H54 (cell line): Measurements from ENCODE around the gene TTYH2.
"Not testable (repeated sequence)": the region's sequence is repeated elsewhere in the genome, so short reads cannot be mapped to it uniquely, and the experiment has no call there.

ENCODE experiments used
- DNase-seq: peaks from one replicate; pipeline ENCODE4 v3.0.0; 2011; ENCODE audit warnings: low spot score, mixed read lengths; ENCODE audit not compliant: insufficient read length
- FAIRE-seq: peaks from 3 replicates; lab custom pipeline; 2011; peaks lifted over from hg19 to GRCh38; lab: Jason Lieb, UNC
- POLR2A ChIP-seq: IDR thresholded peaks from 2 replicates; pipeline ENCODE4 v1.6.1; 2011; ENCODE audit warnings: low read depth, mild to moderate bottlenecking, low read length

The TTYH2 gene

GRCh38 chr17:74260525-74260850, 47.1 kb downstream of the TTYH2 start:
- DNase-seq = no peak
- no peak for FAIRE-seq
- no peak for TF ChIP-seq POLR2A

DNA sequence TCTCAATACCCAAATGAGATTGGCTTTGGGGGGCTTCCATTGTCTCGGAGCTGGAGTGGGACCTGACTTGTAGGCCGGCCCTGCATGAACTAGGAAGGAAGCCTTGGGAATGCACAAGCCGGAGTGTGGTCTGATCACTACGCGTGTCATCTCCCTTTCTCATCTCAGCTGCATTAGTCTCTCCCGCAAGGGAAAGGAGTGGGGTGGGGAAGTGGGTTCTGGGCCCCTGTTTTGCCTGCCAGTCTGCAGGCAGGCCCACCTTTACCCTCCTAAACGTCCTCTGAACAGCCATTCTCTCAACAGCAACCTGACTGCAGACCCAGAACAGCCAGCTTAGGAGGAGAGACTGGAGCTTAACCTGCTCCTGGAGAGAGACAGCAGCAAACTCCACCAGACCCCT, 49.2 kb downstream of the TTYH2 start:
- FAIRE-seq (no peak), DNase-seq (no peak)
- no peak for TF ChIP-seq POLR2A

DNA sequence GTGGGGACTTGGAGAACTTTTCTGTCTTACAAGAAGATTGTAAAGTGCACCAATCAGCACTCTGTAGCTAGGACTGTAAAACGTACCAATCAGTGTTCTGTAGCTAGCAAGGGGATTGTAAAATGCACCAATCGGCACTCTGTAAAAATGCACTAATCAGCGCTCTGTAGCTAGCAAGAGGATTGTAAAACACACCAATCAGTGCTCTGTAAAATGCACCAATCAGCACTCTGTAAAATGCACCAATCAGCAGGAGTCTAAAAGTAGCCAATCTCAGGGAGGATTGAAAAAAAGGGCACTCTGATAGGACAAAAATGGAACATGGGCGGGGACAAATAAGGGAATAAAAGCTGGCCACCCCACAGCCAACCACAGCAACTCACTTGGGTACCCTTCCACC, 53.7 kb downstream of the TTYH2 start:
- FAIRE-seq, DNase-seq: not testable (repeated sequence)

DNA sequence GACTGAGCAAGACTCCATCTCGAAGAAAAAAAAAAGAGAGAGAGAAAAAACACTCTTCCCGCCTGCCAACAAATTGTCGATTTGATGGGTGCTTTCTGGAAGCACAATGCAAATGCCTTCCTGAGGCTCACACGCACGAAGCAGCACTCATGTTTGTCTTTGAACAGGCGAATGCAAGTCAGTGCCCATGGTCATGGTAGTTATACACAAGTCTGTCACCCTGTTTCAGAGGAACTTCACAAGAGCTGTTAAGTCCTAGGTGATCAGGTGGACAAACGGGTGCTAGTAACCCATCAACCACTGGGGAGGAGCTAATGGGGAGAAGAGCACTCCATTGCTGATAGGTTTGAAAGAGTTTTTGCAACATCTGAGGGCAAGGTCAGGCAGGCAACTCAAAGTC, 54.2 kb downstream of the TTYH2 start:
- TF ChIP-seq POLR2A = no peak
- FAIRE-seq (no peak), DNase-seq (no peak)

- no peak for FAIRE-seq
- DNase-seq = no peak
- TF ChIP-seq POLR2A = no peak
Observed at GRCh38 chr17:74267987-74268499, 54.7 kb downstream of the TTYH2 start.

DNA sequence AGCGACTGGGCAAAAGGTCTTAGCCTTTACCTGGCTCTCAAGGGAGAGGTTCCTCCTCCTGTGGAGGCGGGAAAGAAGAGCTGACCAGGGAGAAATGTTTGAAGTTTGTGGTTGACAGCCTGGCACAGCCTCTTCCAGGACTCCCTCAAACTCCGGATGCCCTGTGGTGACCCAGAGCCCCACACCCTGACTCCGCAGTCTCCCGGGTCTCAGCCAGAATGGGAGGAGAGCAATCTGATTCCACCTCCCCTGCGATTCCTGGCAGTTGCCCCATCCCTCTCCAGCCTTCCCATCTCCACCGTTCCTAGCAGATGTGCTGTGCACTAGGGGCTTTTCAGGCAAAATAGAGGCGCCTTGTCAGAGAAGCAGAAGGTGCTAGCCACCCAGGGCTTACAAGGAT, 55.2 kb downstream of the TTYH2 start:
- no peak for FAIRE-seq
- no peak for DNase-seq
- no peak for TF ChIP-seq POLR2A

GRCh38 chr17:74270333-74270732, 57.0 kb downstream of the TTYH2 start:
- DNase-seq (no peak), FAIRE-seq (no peak)
- no peak for TF ChIP-seq POLR2A

GRCh38 chr17:74271281-74271680, 57.9 kb downstream of the TTYH2 start:
- FAIRE-seq (no peak), DNase-seq (no peak)
- no peak for TF ChIP-seq POLR2A

DNA sequence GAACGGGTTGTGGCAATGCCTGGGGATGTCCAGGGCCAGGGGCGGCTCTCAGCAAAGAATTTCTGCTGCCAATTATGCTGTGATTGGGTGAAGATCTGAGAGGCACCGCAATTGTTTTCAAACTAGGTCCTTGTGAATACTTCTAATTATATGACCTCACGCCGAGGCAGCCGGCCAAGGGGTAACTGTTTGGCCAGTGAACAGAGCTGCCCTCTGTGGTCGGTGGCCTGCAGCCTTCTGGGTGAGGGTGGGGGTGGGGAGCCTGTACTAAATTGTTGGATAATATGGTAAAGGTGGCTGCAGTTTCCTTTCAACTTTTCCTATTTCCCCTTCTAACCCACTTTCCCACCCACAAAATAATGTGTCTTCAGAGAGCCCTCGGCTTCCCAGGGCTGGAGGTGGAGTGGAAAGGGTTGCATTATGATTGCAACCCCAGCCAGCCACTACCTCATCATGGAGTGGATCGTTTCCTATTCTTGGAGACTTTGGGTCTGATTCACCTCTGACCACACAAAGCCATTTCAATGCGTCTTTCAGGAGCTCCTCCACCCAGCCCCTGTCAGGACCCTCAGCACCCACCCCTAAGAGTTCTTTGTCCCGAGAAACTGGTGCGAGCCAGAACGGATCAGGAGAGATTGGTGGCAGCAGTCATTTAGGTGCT, 58.7 kb downstream of the TTYH2 start:
- no peak for TF ChIP-seq POLR2A
- no peak for DNase-seq
- no peak for FAIRE-seq

GRCh38 chr17:74272731-74273201, 59.4 kb downstream of the TTYH2 start:
- DNase-seq (no peak), FAIRE-seq (no peak)
- TF ChIP-seq POLR2A = no peak

DNA sequence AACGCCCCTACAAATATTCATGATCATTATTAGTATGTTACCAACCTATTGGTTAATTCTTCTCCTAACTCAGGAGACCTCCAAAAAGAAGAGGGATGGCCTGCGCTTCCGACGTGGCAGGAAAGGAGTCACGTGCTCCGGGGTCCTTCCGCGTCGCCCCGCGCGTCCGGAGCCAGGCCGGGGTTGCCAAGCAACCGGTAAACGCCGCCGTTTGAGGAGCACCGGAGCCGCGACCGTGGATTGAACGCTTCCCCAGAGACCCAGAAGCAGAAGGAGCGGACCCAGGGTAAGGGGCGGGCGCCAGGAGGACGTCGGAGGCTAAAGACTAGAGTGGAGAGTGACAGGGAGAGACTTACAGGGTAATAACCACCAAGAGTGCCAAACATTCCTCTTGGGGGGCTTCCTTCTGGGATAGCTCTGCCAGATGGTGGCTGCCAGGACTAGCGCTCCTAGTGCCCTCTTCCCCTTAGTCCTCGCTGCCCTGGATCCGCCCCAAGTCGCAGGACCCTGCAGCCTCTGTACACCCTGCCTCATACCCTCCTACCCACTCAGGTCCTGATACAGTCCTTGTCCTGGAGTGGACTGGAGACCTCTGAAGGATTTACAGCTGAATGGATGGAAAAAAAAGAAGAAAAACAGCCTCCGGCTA, 60.8 kb downstream of the TTYH2 start, which contains the start of gene DNAI2:
Gene DNAI2 (plus strand): TSS at position 175 of the 649 bp plus-strand sequence. CDS start 7,584 bp downstream, outside the sequence.
- no peak for TF ChIP-seq POLR2A
- FAIRE-seq (no peak), DNase-seq (no peak)

- FAIRE-seq = no peak
- DNase-seq = no peak
Observed at GRCh38 chr17:74274709-74275340, 61.5 kb downstream of the TTYH2 start.

DNA sequence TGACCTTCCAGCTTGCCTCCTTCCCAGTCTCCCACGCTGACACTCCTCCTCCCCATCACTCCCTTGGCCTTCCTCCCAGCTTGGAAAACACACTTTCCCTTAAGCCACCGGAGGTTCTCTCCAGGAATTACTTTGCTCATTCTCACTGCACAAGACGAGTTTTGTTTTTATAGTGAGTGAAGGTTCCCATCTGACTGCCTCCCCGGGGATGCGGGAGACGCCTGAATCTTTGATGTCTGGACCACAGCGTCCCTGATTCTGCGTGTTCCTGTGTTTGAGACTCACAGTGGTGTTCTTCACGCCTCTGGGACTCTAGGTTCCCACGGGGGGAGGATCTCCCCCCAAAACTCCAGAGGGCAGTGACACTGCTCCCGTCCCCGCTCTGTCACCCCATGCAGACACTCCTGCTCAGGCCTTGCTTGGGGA, 62.7 kb downstream of the TTYH2 start:
- TF ChIP-seq POLR2A = no peak
- DNase-seq (no peak), FAIRE-seq (no peak)

More at GRCh38 chr17:74274709-74275340, 61.5 kb downstream of the TTYH2 start:
- TF ChIP-seq POLR2A = no peak

- TF ChIP-seq POLR2A = no peak
- no peak for FAIRE-seq
- DNase-seq = no peak
Observed at GRCh38 chr17:74276541-74277009, 63.2 kb downstream of the TTYH2 start.
